DOHH2 (cell line): ENCODE data around the gene ZBTB46.

Experiments
- EZH2phosphoT487 ChIP-seq: fragments of 200-600 bp; sonication (generic); IDR thresholded peaks from 2 replicates; pipeline ENCODE4 v1.6.1; 2017; ENCODE audit warnings: borderline replicate concordance, mild to moderate bottlenecking, antibody characterized with exemption, low read length, moderate library complexity, mixed read lengths
- TF ChIP-seq, protein P1 (sequence below): fragments of 200-600 bp; sonication (generic); IDR thresholded peaks from one replicate; pipeline ENCODE4 v1.5.1; 2014; ENCODE audit warnings: antibody characterized with exemption, mild to moderate bottlenecking, low read depth, low read length; ENCODE audit not compliant: poor library complexity, severe bottlenecking

GRCh38 chr20:63707558-63708300 lies 123.3 kb downstream of the ZBTB46 start, which contains the start of the genes ARFRP1 and ZGPAT:
- TF ChIP-seq, protein P1, sequence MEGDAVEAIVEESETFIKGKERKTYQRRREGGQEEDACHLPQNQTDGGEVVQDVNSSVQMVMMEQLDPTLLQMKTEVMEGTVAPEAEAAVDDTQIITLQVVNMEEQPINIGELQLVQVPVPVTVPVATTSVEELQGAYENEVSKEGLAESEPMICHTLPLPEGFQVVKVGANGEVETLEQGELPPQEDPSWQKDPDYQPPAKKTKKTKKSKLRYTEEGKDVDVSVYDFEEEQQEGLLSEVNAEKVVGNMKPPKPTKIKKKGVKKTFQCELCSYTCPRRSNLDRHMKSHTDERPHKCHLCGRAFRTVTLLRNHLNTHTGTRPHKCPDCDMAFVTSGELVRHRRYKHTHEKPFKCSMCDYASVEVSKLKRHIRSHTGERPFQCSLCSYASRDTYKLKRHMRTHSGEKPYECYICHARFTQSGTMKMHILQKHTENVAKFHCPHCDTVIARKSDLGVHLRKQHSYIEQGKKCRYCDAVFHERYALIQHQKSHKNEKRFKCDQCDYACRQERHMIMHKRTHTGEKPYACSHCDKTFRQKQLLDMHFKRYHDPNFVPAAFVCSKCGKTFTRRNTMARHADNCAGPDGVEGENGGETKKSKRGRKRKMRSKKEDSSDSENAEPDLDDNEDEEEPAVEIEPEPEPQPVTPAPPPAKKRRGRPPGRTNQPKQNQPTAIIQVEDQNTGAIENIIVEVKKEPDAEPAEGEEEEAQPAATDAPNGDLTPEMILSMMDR: no peak
- no peak for TF ChIP-seq EZH2phosphoT487
